GM12878 (cell line): ENCODE measurements around the gene RHOC. TPM values are rescaled to one million over a fixed set of nuclear protein-coding genes. Genes with fewer than 3 reads are reported as not detected.

Source experiments
- BCL11A ChIP-seq: IDR thresholded peaks from 2 replicates; pipeline ENCODE4 v1.6.1; 2011; ENCODE audit warnings: low read depth, low read length
- BCLAF1 ChIP-seq: fragments of 450-650 bp; IDR thresholded peaks from 2 replicates; pipeline ENCODE4 v1.6.1; 2017; ENCODE audit warnings: antibody characterized with exemption, mild to moderate bottlenecking, moderate library complexity
- CREM ChIP-seq: IDR thresholded peaks from 2 replicates; pipeline ENCODE4 v1.6.1; 2014; ENCODE audit warnings: antibody characterized with exemption, low read depth
- E4F1 ChIP-seq: fragments of 450-650 bp; IDR thresholded peaks from 2 replicates; pipeline ENCODE4 v1.6.1; 2018; ENCODE audit warnings: borderline replicate concordance, mild to moderate bottlenecking; ENCODE audit not compliant: partially characterized antibody
- JUND ChIP-seq: IDR thresholded peaks from 2 replicates; pipeline ENCODE4 v1.6.1; 2012; ENCODE audit warnings: low read depth, mild to moderate bottlenecking, low read length, improper control_type of control experiment, moderate library complexity
- MTA3 ChIP-seq: IDR thresholded peaks from 2 replicates; pipeline ENCODE4 v1.6.1; 2012; ENCODE audit warnings: low read length, inconsistent platforms, borderline replicate concordance
- NFXL1 ChIP-seq: fragments of 450-650 bp; IDR thresholded peaks from 2 replicates; pipeline ENCODE4 v1.6.1; 2017; ENCODE audit warnings: antibody characterized with exemption, mild to moderate bottlenecking, borderline replicate concordance
- RAD51 ChIP-seq: fragments of 450-650 bp; IDR thresholded peaks from 2 replicates; pipeline ENCODE4 v1.6.1; 2016; ENCODE audit warnings: moderate library complexity, mild to moderate bottlenecking, inconsistent platforms
- SIX5 ChIP-seq: IDR thresholded peaks from 2 replicates; pipeline ENCODE4 v1.6.1; 2011; ENCODE audit warnings: mild to moderate bottlenecking, low read depth, low read length, moderate library complexity; ENCODE audit not compliant: severe bottlenecking
- SMAD1 ChIP-seq: fragments of 450-650 bp; IDR thresholded peaks from 2 replicates; pipeline ENCODE4 v1.6.1; 2018; ENCODE audit warnings: mild to moderate bottlenecking, low read depth; ENCODE audit not compliant: partially characterized antibody
- SMAD5 ChIP-seq: IDR thresholded peaks from 2 replicates; pipeline ENCODE4 v1.6.1; 2016; ENCODE audit warnings: antibody characterized with exemption, low read depth
- SMARCA5 ChIP-seq: fragments of 450-650 bp; IDR thresholded peaks from 2 replicates; pipeline ENCODE4 v1.6.1; 2017; ENCODE audit warnings: mild to moderate bottlenecking
- SREBF2 ChIP-seq: IDR thresholded peaks from 2 replicates; pipeline ENCODE4 v1.6.1; 2012; ENCODE audit warnings: mild to moderate bottlenecking, low read length
- ZBED1 ChIP-seq: IDR thresholded peaks from 2 replicates; pipeline ENCODE4 v1.6.1; 2016; ENCODE audit warnings: borderline replicate concordance
- ZNF217 ChIP-seq: fragments of 450-650 bp; IDR thresholded peaks from 2 replicates; pipeline ENCODE4 v1.6.1; 2017; ENCODE audit warnings: antibody characterized with exemption, mild to moderate bottlenecking
- ZNF622 ChIP-seq: fragments of 450-650 bp; IDR thresholded peaks from 2 replicates; pipeline ENCODE4 v1.6.1; 2017; ENCODE audit warnings: mild to moderate bottlenecking, inconsistent platforms
- polyA plus RNA-seq, 11 experiments: library from polyadenylated mRNA; depleted of rRNA in 4 of 11; unstranded in 6 of 11; stranded (reverse) in 5 of 11; fragments of >200 nt; fragmentation: Nextera tagmentation in 4 of 11; fragmentation: Illumina TruSeq in 1 of 11; extraction: Ambion mirVana in 4 of 11; extraction: Trizol in 1 of 11; gene quantifications; 1 replicate in 1 of 11; 2 replicates in 10 of 11; pipeline versions ENCODE4 v1.2.1 to v1.2.3, GENCODE V29; 2011 to 2016; ENCODE audit warnings: inconsistent platforms in 2 of 11, missing spikeins in 2 of 11, low read depth in 1 of 11
- total RNA-seq, 4 experiments: library from RNA; depleted of rRNA in 3 of 4; stranded (reverse); fragments of >200 nt in 3 of 4; fragmentation: Illumina TruSeq in 1 of 4; extraction: Trizol in 1 of 4; gene quantifications; 2 replicates each; pipeline versions ENCODE4 v1.2.1 to v1.2.3, GENCODE V29; 2013 to 2021
- TF ChIP-seq, protein P1 (sequence below): fragments of 450-650 bp; formaldehyde crosslinking; IDR thresholded peaks from 2 replicates; pipeline ENCODE4 v1.4.0; 2020; ENCODE audit warnings: mild to moderate bottlenecking, moderate library complexity
- TF ChIP-seq, protein P2 (sequence below): fragments of 150-350 bp; IDR thresholded peaks from 2 replicates; pipeline ENCODE4 v1.6.1; 2014; ENCODE audit warnings: mild to moderate bottlenecking, low read depth, low read length

RHOC gene
- total and polyA plus RNA-seq, 10 of the 15 experiments (the other 5 are each of a cell fraction or from before 2014, with no cell fraction given): 20.6 to 371 (median 158) TPM

DNA sequence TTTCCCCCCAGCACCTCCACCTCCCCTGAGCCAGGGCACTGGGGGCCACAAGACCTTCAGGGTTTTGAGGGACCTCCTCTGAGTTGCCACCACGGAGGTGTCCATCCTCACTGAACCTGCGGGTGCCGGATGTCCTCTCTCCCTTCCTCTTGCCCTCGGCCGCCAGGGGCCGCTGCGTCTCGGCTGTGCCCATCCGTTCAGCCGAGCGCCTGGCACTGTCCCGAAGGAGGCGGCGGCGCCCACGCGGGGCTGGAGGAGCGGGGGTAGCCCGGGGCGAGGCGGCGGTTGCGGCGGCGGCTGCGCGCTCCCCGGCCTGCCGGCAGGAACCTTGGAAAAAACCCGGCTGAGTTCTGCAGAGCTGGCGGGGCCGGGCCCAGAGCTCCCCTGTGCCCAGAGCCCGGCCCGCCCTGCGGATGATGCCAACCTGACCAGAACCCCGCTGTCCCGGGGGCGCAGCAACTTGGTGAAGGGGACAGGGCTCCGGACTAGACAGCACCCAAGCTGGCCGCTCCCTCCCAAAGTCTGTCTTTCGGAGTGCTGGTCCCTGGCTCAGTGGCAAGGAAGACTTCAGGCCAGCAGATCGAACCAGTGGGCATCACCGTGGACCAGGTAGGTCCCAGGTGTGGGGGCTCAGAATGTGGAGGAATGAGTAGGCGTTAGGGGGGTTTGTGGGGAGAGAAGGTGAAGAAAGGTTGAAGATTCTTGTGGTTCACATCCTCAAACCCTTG lies 11.9 kb upstream of the RHOC start (continued):
- no peak for TF ChIP-seq SMAD5
- TF ChIP-seq ZBED1: no peak
- no peak for TF ChIP-seq SIX5
- no peak for TF ChIP-seq ZNF622
- TF ChIP-seq JUND: no peak
- TF ChIP-seq BCLAF1: no peak
- no peak for TF ChIP-seq RAD51
- no peak for TF ChIP-seq BCL11A
- no peak for TF ChIP-seq SREBF2
- TF ChIP-seq CREM: no peak
- peak; percentile 46; the same call in 1 of the 2 replicates for TF ChIP-seq SMARCA5
- TF ChIP-seq, protein P1, sequence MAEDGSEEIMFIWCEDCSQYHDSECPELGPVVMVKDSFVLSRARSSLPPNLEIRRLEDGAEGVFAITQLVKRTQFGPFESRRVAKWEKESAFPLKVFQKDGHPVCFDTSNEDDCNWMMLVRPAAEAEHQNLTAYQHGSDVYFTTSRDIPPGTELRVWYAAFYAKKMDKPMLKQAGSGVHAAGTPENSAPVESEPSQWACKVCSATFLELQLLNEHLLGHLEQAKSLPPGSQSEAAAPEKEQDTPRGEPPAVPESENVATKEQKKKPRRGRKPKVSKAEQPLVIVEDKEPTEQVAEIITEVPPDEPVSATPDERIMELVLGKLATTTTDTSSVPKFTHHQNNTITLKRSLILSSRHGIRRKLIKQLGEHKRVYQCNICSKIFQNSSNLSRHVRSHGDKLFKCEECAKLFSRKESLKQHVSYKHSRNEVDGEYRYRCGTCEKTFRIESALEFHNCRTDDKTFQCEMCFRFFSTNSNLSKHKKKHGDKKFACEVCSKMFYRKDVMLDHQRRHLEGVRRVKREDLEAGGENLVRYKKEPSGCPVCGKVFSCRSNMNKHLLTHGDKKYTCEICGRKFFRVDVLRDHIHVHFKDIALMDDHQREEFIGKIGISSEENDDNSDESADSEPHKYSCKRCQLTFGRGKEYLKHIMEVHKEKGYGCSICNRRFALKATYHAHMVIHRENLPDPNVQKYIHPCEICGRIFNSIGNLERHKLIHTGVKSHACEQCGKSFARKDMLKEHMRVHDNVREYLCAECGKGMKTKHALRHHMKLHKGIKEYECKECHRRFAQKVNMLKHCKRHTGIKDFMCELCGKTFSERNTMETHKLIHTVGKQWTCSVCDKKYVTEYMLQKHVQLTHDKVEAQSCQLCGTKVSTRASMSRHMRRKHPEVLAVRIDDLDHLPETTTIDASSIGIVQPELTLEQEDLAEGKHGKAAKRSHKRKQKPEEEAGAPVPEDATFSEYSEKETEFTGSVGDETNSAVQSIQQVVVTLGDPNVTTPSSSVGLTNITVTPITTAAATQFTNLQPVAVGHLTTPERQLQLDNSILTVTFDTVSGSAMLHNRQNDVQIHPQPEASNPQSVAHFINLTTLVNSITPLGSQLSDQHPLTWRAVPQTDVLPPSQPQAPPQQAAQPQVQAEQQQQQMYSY (CRISPR knock-in tag): no peak
- TF ChIP-seq NFXL1: no peak
- TF ChIP-seq SMAD1: no peak
- no peak for TF ChIP-seq MTA3
- TF ChIP-seq E4F1: no peak
- TF ChIP-seq, protein P2, sequence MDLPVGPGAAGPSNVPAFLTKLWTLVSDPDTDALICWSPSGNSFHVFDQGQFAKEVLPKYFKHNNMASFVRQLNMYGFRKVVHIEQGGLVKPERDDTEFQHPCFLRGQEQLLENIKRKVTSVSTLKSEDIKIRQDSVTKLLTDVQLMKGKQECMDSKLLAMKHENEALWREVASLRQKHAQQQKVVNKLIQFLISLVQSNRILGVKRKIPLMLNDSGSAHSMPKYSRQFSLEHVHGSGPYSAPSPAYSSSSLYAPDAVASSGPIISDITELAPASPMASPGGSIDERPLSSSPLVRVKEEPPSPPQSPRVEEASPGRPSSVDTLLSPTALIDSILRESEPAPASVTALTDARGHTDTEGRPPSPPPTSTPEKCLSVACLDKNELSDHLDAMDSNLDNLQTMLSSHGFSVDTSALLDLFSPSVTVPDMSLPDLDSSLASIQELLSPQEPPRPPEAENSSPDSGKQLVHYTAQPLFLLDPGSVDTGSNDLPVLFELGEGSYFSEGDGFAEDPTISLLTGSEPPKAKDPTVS: no peak
- no peak for TF ChIP-seq ZNF217
